Measurements from ENCODE around the gene CCDC188. TPM values are rescaled to one million over a fixed set of nuclear protein-coding genes. Genes with fewer than 3 reads are reported as not detected.
A peak's percentile ranks its signal among the peaks of the same experiment; 100 is the strongest.

CCDC188 gene
- total and polyA plus RNA-seq, 9 of the 15 experiments (the other 6 are each of a cell fraction or from before 2014, with no cell fraction given): not detected

GRCh38 chr22:20116951-20117632 is 33.8 kb downstream of the CCDC188 start, which contains the start of gene TRMT2A (continued):
- TF ChIP-seq LEF1 (IDR thresholded peaks at IDR 0.05) (no peak), PREB (CRISPR knock-in tag; IDR thresholded peaks at IDR 0.05) (no peak), SOX6 (IDR thresholded peaks at IDR 0.05) (no peak), NBN (IDR thresholded peaks at IDR 0.05; ENCODE audit: low read depth) (no peak), PML (IDR thresholded peaks at IDR 0.05; ENCODE audit: low read length) (peak; percentile 89), GATAD2A (IDR thresholded peaks at IDR 0.05) (no peak), SMAD2 (IDR thresholded peaks at IDR 0.05; ENCODE audit: low read depth, low read length) (peak; percentile 36; the same call in 1 of the 2 replicates), DACH1 (IDR thresholded peaks at IDR 0.05; ENCODE audit: partially characterized antibody) (no peak), DEAF1 (CRISPR knock-in tag; IDR thresholded peaks at IDR 0.05) (no peak; the same call in 1 of the 2 replicates), ZNF133 (CRISPR knock-in tag; IDR thresholded peaks at IDR 0.05) (no peak), SMARCB1 (IDR thresholded peaks at IDR 0.05; ENCODE audit: insufficient read length, low read depth) (no peak), ZNF224 (CRISPR knock-in tag; IDR thresholded peaks at IDR 0.05) (no peak), ZNF639 (CRISPR knock-in tag; conservative IDR thresholded peaks at IDR 0.05 in 1 of 2, IDR thresholded peaks at IDR 0.05 in 1 of 2) (no peak), E2F4 (CRISPR knock-in tag; IDR thresholded peaks at IDR 0.05; ENCODE audit: low read depth) (no peak), MBD2 (IDR thresholded peaks at IDR 0.05; ENCODE audit: borderline replicate concordance, low read depth) (no peak), TCFL5 (CRISPR knock-in tag; conservative IDR thresholded peaks at IDR 0.05) (no peak; the same call in 1 of the 2 replicates), ZNF445 (CRISPR knock-in tag; IDR thresholded peaks at IDR 0.05; ENCODE audit: low read depth) (no peak), TBP (optimal IDR thresholded peaks at IDR 0.05; ENCODE audit: low read depth, low read length) (no peak), SMAD4 (CRISPR knock-in tag; conservative IDR thresholded peaks at IDR 0.05) (peak; percentile 99), EZH2 (IDR thresholded peaks at IDR 0.05; ENCODE audit: borderline replicate concordance, low read depth, low read length) (no peak), ATF7 (IDR thresholded peaks at IDR 0.05) (no peak), FOXP1 (CRISPR knock-in tag; IDR thresholded peaks at IDR 0.05) (no peak), SAFB (IDR thresholded peaks at IDR 0.05; ENCODE audit: borderline replicate concordance, low read depth, low read length) (no peak), RBM17 (IDR thresholded peaks at IDR 0.05; ENCODE audit: borderline replicate concordance, low read depth, low read length) (no peak), ZNF217 (CRISPR knock-in tag; IDR thresholded peaks at IDR 0.05) (no peak), CBFA2T2 (conservative IDR thresholded peaks at IDR 0.05) (no peak)
